GM21423 (cell line): ENCODE measurements around the gene LMNTD2.

Experiments
- ATAC-seq: cut with Tn5 transposase; IDR thresholded peaks from one replicate; pipeline ENCODE4 v1.9.1; 2021; ENCODE audit warnings: mild to moderate bottlenecking, moderate library complexity; ENCODE audit not compliant: unreplicated experiment

Gene LMNTD2

DNA sequence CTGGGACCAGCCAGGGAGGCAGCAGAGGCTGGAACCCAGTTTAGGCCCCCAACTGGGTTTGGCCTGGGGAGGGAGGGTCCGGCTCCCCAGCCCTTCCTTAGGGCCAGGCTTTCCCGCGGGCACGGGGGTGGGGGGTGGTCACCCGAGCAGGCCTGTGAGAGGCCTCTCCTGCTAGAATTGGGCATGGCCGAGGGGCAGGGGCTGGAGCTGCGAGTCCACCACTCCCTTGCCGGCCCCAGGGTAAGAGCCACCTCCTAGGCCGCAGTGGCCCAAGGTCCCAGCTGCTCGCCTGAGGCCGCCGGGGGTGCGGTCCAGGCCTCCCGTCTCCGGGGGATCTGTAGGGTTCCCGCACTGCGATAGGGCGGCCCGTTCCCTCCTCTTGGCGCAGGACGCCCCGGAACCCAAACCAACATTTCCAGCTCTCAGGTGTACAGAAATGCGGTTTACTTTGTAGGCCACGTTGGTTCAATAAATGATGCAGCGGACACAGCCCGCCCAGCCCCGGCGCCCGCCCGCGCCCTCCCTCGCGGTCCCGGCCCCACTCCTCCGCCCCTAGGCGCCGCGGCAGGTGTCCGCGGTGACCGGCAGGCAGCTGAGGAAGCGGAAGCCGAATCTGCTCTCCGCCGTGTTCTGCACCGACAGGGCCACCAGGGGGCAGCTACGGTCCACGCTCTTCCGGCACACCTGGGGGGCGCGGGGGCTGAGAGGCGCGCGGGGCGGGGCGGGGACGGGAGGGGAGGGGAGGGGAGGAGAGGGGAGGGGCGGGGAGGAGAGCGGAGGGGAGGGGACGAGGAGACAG lies 5.9 kb downstream of the LMNTD2 start:
- ATAC-seq = peak; percentile 48

GRCh38 chr11:553988-554340 lies 6.6 kb downstream of the LMNTD2 start:
- ATAC-seq = no peak

GRCh38 chr11:553083-553987 lies 7.2 kb downstream of the LMNTD2 start:
- no peak for ATAC-seq

- ATAC-seq = no peak
These were observed 8.9 kb downstream of the LMNTD2 start for GRCh38 chr11:551596-551995.

DNA sequence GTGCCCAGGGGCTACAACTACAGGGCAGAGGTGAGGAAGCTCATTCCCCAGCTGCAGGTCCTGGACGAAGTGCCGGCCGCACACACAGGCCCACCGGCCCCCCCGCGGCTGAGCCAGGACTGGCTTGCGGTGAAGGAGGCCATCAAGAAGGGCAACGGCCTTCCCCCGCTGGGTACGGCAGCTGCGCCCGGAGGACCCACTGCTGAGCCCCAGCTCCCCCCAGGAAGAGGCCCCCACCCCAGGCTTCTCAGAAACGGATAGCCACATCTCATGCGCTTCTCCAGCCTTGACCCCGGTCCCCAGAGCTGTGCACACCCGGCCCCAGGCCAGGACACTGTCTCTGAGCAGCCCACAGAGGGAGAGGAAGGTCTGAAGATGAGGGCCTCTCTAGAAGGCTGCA lies 9.4 kb downstream of the LMNTD2 start:
- ATAC-seq = no peak

GRCh38 chr11:550746-551085 lies 9.8 kb downstream of the LMNTD2 start:
- ATAC-seq = no peak

DNA sequence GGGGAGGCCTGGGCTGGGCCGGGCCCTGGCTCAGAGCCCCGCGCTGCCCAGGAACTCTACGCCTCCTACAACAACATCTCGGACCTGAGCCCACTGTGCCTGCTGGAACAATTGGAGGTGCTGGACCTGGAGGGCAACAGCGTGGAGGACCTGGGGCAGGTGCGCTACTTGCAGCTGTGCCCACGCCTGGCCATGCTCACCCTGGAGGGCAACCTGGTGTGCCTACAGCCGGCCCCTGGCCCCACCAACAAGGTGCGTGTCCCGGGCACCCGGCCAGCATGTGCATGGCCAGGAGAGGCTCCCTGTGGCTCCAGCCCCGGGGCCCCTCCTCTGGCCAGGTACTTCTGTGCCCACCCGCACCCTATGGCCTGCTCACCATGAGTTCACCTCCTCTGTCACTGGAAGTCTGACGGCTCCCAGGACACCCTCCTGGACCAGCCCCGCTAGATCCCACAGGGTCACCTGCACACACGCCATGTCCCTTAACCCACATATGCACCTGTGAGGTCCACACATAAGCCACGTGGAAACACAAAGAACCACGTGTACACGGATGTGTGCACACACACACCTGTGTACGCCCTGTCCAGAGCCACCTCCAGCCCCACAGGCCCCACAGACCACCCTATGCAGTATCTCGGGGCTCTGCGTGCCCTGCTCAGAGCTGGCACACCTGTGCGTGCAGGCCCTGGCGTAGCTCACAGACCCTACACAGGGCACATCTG lies 10.4 kb downstream of the LMNTD2 start:
- ATAC-seq = no peak

DNA sequence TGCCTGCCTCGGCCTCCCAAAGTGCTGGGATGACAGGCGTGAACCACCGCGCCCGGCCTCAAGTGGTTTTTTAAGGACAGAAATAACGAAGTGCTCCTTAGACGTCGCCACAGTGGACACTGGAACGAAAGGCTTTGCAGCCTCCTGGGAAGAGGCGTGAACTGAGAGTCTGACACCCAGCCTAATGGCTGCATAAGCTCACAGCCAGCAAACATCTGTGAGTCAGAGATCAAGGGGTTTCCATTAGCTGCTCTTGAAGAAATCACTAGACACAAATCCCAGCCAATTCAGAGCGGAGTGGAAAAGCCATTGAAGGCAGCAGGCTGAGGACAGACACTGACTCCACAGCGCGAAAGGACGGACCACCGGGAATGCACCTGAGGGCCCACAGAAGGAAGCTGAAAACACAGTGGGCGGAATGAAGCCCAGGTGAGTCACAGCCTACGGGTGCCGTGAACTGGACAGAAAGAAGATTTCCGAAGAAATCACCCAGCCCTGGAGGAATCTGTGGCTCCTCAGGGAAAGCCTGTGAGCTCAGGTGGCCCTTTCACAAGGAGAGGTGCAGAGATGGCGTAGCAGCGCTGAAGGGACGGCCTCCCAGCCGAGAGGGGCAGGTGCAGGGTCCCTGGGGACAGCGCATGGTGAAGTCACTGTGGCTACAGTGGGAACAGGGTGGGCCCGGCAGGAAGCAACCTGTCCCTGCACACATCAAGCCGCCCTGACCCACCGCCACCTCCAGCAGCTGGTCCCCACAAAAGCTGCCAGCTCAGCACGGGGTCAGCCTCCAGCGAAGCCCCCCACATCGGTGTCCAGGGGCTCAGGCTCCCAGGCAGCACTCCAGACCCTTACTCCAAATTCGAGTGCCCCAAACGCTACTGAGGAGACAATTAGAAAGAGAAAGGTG lies 11.6 kb downstream of the LMNTD2 start:
- ATAC-seq = no peak

DNA sequence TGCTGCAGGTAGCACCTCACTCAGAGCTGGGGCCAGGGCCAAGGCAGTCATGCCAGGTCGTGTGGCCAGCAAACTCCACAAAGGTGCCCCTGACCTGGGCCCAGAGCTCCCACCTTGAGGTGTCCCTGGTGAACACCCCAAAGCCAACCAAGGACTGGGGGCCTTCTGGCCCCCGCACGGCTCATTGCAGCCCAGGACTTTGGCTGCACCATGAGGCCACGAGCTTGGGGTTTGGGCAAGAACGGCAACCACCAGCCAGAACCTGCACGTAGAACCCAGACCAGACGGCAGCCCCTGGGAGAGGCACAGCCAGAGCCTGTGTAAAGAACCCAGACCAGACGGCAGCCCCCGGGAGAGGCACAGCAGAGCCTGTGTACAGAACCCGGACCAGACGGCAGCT lies 15.4 kb downstream of the LMNTD2 start:
- no peak for ATAC-seq

DNA sequence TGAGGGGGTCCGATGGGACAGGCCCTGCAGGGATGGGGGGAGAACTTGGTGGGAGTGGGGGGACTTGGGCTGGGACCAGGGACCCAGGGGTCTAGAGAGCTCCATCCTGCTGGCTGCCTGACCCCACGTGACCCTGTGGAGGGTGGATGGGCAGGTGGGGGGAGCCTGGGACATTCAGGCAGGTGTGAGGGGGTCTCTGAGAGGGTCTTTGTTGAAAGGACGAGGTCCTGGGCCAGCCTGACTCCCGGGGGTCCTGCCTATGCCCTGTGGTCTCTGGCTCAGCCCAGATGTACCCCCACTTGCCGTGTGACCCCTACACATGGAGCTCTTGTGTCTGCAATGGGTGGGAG lies 15.7 kb downstream of the LMNTD2 start:
- ATAC-seq = no peak

- ATAC-seq = no peak
These were observed 19.1 kb downstream of the LMNTD2 start for GRCh38 chr11:541433-541885.

DNA sequence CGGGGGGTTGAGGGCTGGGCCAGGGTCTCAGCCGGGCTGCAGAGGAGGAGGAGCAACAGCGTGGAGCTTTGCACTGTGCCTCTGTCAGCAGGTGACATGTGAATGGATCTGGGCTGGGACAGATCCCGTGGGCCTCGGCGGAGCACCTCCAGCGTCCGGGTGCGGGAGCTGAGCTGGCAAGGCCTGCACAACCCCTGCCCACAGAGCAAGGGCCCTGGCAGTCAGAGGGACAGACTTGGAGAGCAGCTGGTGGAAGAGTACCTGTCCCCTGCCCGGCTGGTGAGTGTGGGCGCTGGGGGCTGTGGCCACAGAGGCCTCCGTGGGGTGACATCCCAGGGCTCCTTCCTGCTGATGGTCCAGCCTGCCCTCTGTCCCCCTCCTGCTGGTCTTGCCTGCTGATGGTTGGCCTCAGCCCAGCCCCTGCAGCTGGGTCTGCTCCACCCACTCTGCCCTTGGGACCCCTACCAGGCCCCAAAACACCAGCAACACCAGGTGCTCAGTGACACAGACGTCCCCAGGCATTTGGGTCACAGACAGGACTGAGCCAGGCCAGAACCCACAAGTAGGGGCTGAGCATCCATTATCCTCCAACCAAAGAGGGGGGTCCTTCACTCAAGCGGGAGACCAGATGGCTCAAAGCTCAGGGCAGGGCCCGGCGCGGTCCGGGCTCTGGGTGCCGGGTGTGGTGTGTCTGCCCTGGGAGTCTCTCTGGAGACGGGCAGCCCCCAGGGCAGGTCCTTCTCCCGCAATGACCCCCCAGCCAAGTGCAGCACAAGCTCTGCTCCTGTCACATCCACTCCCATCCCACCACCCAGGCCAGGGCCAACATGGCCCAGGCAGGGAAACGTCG lies 19.7 kb downstream of the LMNTD2 start:
- ATAC-seq = no peak

DNA sequence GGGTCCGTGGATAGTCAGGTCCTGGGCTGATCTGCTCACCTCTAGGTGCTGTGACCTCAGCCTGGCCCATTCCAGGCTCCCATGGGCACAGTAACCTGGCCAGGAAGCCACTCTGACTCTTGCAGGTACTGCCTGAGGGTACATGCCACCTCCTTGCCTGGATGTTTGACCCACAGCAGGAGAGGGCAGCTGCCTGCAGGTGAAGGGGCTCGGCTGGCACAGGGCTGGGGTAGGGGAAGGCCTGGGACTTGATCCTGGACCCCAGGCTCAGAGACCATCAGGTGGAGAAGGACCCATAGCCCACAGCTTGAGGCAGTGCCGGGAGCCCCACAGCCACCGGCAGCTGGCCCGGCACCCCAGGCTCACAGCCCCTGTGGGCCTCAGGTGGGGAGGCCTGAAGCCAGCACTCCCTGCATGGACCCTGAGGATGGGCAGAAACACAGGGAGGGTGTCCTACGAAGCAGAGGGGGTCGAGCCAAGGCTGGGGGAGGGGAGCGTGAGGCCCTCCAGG lies 20.5 kb downstream of the LMNTD2 start:
- ATAC-seq = no peak

- ATAC-seq = no peak
These were observed 22.0 kb downstream of the LMNTD2 start for GRCh38 chr11:538431-539051.

DNA sequence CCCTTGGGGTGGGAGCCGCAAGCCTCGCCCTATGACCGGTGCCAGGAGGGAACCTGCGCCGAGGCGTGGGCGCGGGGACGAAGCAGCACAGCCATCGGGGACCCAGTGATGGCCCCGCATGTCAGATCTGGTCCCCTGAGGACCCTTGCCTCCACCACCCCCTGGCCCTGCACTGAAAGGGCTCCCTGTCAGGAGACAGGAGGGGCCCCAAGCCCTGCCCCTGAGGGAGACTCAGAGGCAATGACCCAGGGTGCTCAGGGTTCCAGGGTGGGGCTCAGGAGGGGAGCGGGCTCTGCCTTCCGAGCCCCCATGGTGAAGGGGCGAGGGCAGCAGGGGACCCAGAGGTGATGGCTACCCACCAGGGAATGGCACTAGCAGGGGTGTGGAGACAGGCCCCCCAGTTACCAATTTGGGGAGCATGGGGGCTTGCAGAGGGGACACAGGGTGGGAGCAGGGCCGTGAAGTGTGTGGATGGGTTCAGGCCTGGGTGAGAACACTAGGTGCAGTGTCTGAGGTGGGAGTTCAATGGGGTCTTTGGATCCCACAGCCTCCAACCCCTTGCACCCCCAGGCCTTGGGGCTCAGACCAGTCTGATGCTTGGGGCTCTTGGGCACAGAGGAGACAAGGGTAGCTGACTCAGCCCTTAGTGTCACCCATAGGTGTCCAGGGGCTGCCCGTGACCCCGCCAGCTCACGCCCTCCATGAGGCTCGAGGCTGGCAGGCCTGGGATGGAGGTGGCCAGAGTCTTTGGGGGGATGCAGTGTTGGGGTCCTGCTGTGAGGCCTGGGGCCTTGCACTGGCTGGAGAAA lies 22.7 kb downstream of the LMNTD2 start:
- no peak for ATAC-seq

- ATAC-seq = peak; percentile 50
These were observed 23.5 kb downstream of the LMNTD2 start, which contains the start of gene LRRC56 for GRCh38 chr11:536841-537621. LRRC56 (plus strand) TSS chr11:537527; CDS start chr11:540685, 3,158 bp downstream.
